NCI-H2196 (cell line): ENCODE data around the gene AUTS2.

ENCODE experiments used
- DNase-seq: peaks from one replicate; lab custom pipeline; 2025; ENCODE audit not compliant: unreplicated experiment; lab: John Stamatoyannopoulos, UW

AUTS2 gene

DNA sequence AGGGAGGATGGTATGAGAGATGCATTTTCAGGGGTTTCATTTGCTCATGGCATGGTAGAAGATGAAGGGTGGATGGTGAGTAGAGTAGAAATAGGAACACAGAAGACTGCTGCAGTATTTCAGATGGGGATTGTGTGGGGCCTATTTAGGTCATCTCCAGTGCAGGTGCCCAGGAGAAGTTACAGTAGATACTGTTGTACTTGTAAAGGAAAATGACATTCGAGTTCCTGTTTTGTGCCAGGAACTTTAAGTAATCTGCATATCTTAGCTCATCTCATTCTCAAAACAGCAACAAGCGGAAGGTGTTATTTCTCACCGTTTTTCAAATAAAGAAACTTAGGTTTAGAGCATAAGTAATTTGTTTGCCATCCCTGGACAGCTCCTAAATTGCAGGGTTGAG, 156.2 kb downstream of the AUTS2 start:
- DNase-seq, result no peak

DNA sequence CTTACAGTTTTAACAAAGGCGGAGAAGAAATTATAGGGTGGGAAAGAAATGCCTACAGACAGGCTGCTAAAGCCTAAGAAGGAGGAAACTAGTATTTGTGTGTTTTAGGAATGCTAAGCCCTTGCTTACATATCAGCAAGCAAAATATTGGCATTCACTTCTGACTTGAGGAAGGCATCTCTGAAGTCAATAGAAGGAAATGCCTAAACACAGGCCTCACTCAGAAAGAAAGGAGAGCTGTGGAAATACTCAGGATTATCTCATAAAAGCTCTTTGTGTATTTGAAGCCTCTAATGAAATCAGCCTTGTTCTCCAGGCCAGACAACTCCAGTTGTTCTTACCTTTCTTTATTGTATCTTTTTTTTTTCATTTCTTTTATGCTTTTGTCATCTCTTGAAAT, 158.0 kb downstream of the AUTS2 start:
- DNase-seq, result no peak

DNA sequence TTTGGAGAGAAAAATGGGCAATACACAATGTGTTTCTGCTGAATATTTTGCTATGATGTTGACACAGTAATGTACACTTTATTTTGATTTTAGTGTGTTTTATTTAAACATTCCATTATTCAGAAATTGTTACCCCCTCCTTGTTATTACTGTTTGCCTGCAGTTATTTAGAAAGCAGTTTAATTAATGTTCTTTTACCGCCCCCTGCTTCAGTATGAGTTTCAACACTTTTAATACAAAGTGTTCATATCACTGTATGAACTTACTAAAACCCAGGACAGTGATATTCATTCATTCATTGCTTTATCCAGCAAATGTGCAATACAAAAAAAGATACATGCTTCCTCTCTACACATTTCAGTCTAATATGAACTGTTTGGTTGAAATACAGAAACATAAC, 159.3 kb downstream of the AUTS2 start:
- no peak for DNase-seq

DNA sequence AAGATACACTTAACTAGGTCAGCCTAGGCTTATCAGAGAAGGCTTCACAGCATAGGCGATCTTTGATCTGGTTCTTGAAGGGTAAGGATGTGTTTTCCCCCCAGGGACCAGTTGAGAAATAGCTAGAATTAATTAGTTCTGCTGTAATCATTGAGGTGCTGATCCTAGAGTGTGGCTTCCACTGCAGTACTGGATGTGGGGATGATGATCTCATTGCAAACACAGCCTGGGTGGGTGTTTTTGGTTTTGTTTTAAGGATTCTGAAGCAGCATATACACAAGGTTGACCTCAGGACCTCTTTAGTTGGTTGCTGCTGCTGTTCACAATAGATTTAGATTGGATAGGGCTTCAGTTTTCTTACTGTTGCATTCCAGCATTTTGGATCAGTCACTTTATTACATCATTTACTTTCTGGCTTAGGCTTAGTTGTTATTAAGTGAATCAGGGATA, 159.7 kb downstream of the AUTS2 start:
- DNase-seq, result no peak

DNA sequence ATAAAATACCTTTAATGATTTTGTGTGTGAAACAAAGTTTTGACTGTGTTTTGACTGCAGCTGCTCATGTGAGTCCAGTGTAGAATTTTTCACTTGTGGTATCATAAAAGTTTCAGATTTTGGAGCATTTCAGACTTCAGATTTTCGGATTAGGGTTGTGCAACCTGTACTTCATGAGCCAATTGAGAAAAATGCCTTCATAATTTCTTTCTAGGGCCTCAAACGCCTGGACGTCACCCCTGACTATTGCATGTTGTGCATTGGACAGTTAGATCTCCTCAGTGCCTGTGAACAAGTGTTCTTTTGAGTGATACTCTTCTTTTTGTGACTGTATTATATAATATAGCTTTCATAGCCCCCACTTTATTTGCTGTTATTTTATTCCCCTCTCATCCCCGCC, 161.1 kb downstream of the AUTS2 start:
- no peak for DNase-seq

DNA sequence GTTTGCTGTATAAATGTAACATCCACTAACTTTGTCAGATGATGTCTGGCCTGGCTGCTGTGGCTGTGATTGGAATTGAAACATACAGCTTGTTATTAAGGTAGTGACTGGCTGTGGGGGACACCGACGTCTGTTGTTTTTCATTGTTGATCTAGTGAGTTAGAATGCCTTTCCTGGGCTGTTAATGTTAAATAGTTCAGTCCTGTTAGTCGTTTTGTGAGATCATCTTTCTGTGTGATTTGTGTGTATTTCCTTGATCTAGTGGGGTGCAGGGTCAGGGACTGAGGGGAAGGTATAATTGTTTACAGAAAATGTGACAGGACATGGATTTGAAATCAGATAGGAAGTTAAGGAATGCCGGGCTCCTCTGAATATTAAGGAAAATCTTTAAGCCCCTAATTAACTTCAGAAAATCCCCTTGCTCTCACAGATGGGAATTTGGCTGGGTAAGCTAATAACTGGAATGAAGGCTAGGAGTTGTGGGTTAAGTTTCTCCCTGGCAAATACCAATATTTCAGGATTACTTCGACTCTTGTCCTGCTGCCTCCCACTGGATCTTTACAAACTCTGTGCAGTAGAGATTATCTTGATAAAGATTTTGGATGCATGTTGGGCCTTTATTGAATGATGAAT, 163.1 kb downstream of the AUTS2 start:
- no peak for DNase-seq

DNA sequence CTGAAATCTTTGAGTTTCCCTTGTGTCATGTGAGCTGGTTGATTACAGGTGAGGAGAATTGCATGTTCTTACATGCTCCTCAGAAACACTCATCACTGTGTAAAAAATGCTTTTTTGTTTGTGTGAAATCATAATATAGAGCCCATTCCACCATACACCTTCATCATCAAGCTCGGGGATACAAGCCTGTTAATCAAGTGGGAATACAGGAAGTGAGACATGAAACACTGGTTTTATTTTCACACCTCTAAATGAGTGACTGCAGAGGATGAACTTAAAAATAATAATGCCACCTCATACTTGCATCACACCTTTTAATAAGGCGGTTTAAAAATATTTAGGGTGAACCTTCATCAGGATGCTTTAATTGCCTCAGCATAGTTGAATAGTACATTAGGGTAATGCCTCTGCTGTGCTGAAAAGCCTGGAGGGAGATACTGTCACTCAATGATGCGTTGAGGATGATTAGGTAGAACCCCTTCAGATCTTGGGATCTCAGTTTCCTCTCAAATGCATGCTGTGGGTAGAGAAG, 164.6 kb downstream of the AUTS2 start:
- no peak for DNase-seq

DNA sequence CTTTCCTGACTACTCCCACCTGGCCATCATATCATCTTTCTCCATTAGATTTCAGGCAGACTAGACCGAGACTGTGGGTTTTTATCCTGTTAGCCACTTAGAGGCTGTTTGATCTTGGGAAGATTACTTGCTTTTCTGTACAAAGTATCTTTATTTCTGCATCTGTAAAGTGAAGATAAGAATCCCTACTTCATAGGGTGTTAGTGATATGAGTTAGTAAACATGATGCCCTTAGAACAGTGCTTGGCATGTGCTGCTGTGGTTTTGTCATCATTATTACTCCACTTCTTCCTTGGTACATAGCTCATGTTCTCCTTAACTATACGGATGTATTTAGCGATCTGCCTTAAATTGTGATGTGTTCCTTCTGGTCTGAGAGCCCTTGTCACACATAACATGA, 165.2 kb downstream of the AUTS2 start:
- no peak for DNase-seq

DNA sequence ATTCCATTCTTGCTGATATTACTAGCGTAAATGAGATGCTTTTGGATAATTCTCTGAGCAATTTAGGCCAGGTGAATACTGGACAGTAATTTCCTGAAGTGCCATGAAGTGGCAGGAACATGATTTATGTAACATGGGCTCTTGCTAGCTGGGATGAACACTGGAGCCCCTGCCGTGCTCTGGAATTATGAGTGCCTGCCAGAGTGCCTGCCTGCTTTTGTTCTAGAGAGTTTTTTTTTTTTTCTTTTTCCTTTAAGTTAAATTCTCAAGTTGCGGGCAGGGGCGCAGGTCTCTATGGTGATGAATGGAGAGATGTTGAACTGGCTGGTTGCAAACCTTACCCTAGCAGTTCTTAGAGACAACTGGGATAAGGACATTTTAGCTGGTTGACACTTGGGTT, 165.9 kb downstream of the AUTS2 start:
- DNase-seq, result no peak

DNA sequence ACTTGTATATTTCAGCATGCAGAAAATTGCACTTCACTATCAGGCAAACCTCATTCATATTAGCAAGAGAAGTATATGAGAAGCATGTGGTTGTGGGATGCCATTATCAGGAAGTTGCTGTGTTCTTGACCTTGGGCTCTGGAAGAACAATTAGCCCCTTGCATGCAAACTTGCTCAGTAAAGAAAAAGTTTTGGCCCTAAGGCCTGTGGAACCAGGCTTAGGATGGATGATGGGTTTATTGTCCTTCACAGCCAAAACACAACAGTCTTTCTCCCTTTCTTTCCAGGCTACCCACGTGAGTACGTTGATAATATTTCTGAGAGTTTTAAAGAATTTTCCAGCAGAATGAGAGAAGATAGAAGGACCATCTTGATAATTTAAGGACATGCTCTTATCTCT, 166.4 kb downstream of the AUTS2 start:
- DNase-seq, result no peak

DNA sequence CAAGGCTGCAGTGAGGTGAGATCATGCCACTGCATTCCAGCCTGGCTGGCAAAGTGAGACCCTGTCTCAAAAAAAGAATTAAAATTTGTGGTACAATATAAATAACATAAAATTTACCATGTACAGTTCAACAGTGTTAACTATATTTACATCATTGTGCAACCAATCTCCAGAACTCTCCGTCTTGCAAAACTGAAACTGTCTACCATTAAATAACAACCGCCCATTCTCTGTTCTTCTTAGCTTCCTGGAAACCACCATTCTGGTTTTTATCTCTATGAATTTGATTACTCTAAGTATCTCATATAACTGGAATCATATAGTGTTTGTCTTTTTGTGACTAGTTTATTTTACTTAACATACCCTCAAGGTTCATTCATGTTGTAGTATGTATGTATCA, 167.6 kb downstream of the AUTS2 start:
- DNase-seq, result no peak

DNA sequence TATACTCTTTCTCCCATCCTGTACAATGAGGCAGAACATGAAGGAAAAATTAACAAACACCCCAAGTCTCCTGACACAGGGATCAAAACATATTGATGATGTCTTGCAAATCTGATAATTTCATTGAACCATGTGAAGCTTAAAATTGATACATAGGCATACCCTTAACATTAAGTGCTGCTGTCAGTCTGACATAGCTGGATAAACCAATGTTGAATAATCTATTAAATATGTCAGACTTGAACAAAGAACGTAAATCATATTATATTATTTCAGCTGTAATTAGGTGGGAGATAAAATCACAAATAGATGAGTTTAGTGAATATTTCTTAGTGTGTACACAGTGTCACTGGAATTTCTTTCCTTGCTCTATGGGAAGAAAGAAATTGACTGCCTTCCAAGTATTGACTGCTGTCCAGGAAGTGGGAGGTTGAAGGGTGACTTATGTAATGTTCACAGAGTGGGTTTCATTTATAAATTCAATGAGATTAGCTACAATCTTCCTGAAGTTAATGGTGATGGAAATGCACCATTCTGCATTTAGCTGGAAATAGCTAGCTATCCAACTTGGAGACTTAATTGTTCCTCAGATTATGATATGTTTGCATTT, 170.8 kb downstream of the AUTS2 start:
- no peak for DNase-seq

DNA sequence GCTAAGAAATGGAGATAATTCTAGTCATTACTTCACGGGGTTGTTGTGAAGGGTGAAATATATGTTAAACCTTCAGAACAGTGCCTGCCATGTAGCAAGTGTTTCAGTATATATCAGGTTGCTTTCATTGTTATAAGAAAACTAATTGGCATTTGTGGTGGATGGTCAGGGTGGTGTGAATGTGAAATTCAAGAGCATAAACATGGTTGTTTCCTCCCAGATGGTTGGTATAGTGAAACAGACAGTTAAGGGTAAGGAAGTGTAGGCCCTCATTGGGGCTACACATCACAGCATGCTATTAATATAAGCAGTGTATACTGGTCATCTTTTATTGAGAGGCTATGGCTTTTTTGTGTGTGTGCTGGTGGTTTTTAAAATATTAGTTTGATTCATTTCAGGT, 171.6 kb downstream of the AUTS2 start:
- DNase-seq, result no peak

DNA sequence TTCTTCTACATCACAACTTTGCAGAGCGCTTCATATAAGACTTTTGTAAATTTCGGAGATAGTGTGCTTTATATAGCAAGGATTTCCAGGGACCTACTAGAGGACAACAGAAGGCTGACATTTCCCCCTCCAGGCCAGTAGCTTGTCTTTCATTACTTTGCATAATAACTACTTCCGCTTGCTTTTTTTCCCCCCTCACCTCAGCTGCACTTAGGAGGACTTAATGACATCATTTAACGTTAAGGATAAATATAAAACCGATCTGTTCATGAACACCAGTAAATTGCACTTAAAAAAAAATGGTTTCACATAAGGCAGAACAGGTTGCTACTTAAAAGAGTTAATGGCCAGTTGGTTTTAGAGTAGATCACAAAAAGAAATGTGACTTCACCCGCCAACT, 172.3 kb downstream of the AUTS2 start:
- DNase-seq, result no peak

DNA sequence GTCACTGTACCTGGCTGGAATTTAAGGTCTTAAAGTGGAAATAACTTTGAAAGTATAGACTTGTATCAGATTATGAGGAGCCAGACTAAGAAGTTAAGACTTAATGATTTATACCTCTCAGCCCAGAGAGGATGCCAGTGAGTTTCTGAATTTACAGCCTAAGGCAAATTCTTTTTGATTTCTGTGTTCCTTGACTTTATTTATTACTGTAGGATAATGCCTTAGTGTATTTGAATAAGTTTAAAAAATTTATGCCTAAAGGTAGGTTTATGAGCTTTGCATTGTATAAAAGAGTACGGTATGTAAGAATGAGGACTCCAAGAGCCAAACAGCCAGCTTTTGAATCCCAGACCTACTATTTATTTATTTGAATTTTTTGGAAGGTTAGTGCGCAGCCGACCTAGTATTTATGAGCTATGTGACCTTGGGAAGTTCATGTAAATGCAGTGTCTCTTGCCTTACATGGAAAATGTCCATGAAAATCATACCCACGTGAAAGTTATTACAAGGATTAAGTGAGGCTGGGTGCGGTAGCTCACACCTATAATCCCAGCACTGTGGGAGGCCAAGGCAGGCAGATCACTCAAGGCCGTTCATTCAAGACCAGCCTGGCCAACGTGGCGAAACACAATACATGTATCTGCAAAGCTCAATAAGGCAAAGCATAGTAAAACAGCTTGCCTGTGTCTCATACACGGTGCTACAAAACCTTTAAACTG, 174.6 kb downstream of the AUTS2 start:
- no peak for DNase-seq

DNA sequence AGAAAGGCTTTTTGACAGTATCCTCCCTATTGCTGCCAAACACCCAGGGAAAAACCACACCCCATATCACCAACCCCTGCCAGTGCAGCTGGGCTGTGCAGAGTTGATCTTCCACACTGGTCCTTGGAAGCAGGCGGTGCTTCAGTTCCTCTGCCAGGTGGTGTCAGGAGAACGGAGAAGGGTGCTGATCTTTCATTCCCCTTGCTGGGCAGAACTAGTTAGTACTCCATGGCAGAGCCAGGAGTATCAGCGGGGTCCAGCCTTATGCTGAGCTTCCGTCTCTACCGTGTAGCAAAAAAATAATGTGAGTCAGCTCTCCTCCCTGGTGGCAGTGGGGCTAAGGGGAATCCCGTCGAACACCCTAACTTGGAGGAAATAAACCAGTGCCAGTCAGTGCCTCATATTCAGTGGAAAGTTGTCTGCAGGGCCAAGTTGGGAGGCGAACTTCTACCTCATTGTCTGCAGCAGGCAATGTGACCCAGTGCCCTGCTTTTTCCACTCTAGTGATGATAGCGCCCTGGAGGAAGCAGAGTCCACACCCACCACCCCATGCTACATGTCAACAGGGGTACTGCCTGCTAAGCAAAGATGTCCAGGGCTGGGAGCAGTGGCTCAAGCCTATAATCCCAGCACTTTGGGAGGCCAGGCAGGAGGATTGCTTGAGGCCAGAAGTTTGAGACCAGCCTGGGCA, 175.4 kb downstream of the AUTS2 start:
- DNase-seq, result no peak

DNA sequence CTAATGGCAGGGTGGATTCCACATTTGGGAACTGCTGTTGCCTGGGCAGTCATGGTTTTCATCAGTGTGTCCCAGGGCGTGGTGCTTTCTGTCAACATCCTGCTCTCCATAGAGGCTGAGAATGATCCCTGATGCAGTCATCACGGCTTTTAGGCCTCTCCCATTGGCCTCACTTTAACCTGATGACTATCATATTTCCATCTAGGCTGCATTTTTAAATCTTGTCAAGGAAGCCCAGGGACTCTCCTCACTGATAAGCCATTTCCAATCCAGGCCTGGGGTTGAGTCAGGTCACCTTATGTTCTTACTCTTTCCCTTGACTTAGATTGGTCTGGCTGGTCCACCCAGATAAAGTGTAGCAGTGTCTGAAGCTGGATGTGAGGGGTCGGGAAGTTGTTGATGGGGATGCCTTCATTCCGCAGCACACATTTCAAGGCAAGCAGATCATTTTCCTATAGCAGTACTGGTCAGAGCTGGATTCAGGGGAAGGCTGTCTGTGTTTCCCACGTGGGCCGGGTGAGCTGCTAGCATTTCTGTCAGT, 177.0 kb downstream of the AUTS2 start:
- DNase-seq, result no peak

DNA sequence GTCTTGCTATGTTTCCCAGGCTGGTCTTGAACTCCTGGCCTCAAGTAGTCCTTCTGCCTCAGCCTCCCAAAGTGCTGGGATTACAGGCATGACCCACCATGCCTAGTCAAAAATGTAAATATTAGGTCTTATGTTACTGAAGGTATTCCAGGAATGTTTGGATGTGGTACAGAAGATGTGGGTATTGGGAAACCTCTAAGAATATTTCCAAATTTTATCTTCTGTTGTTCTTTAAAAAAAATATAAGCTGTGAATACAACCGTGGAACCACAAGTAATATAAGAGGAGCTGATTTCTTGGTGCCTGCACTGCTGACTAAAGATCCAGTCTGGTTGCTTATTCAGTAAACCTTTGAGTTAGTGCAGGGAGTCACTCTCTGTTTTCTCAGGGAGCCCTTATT, 178.3 kb downstream of the AUTS2 start:
- no peak for DNase-seq

DNA sequence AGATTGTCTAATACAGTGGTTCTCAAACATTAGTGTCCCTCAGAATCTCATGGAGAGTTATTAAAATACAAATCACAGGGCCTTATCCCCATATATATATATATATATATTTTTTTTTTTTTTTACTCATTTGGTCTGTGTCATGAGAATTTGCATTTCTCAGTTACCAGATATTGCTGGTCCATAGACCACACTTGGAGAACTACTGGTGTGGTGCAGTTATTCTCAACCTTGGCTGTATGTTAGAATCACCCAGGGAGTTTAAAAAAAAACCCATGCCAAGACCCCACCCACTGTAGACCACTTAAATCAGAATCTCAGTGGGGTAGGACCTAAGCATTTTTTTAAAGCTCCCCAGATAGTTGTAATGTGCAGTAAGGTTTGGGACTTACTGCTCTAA, 179.9 kb downstream of the AUTS2 start:
- DNase-seq, result no peak

DNA sequence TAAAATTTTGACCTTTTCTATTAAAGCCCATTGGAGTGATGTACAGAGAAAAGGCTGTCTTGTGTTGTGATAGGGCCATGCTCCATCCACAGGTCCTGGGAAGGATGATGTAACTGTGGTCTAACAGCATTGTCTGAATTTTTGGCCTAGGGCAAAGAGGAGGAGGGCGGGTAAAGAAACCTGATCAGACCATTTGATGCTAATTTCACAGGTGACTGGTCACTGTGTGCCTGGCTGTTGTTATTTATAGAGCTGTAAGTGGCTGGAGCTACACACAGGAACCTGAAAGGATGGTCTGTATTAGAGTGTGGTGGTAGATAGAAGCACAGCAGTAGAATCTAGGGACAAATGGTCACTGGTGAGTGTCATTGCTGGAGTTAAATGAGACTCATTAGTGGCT, 182.1 kb downstream of the AUTS2 start:
- peak; percentile 85 for DNase-seq

DNA sequence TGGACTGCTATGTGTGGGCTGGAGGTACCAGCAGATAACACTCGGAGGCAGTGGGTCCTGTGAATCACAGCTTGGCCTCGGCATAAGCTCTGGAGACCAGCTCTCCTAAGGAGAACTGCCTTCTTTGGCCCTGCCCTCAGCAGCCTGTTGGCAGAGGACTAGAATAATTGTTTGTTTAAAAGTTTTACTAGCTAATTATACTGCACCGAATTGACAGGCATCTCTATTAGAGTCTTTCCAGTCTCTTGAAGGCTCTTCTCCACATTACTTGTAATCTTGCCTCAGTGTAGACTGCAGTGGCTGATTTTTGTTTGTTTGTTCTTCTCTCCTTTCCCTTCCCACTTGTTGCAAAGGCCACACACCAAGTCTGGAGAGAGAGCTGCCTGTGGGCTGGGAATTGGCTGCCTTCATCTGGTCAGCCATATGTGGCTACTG, 183.2 kb downstream of the AUTS2 start:
- DNase-seq, result peak; percentile 35
